Esophagus muscularis mucosa (tissue), 4 donors: ENCODE measurements around the gene SETBP1. TPM values are rescaled to one million over a fixed set of nuclear protein-coding genes. Genes with fewer than 3 reads are reported as not detected.
A peak's percentile ranks its signal among the peaks of the same experiment; 100 is the strongest.

Experiments
- DNase-seq: peaks from one replicate; pipeline ENCODE4 v3.0.0-alpha.2; 2017; ENCODE audit errors: extremely low spot score
- H3K27ac ChIP-seq, 4 donors: fragments of 200-600 bp; sonication (generic); replicated peaks in 1 of 4; 1 replicate in 3 of 4; 2 replicates in 1 of 4; pipeline ENCODE4 v1.5.1; 2016 to 2019; ENCODE audit warnings: mild to moderate bottlenecking in 1 of 4
- H3K27me3 ChIP-seq, 4 donors: fragments of 200-600 bp; sonication (generic); one replicate each; pipeline versions ENCODE4 v1.5.1 to v1.6.0; 2016 to 2019
- H3K36me3 ChIP-seq, 4 donors: fragments of 200-600 bp; sonication (generic); one replicate each; pipeline ENCODE4 v1.5.1; 2016 to 2019
- H3K4me1 ChIP-seq, 4 donors: fragments of 200-600 bp; sonication (generic); one replicate each; pipeline ENCODE4 v1.5.1; 2016 to 2019
- H3K4me3 ChIP-seq, 4 donors: fragments of 200-600 bp; sonication (generic); 1 replicate in 2 of 4; 2 replicates in 2 of 4; pipeline ENCODE4 v1.5.1; 2016 to 2019; ENCODE audit warnings: mild to moderate bottlenecking in 4 of 4, moderate library complexity in 1 of 4
- H3K9me3 ChIP-seq, 4 donors: fragments of 200-600 bp; sonication (generic); 1 replicate in 3 of 4; 2 replicates in 1 of 4; pipeline ENCODE4 v1.5.1; 2016 to 2019
- CTCF ChIP-seq, 3 experiments: fragments of 200-600 bp in 2 of 3; fragments of 450-650 bp in 1 of 3; sonication (generic) in 2 of 3; IDR thresholded peaks; one replicate each; pipeline ENCODE4 v1.5.1; 2017 to 2019; ENCODE audit warnings: antibody characterized with exemption in 3 of 3, mild to moderate bottlenecking in 2 of 3, moderate library complexity in 1 of 3
- EP300 ChIP-seq: sonication (generic); formaldehyde crosslinking; IDR thresholded peaks from one replicate; pipeline ENCODE4 v1.6.1; 2017; ENCODE audit warnings: antibody characterized with exemption
- POLR2A ChIP-seq: fragments of 450-650 bp; IDR thresholded peaks from one replicate; pipeline ENCODE4 v1.6.1; 2017; ENCODE audit warnings: antibody characterized with exemption, moderate library complexity, mild to moderate bottlenecking, low read depth
- POLR2AphosphoS5 ChIP-seq, 2 donors: sonication (generic); formaldehyde crosslinking; IDR thresholded peaks; one replicate each; pipeline ENCODE4 v1.6.1; 2017; ENCODE audit warnings: antibody characterized with exemption in 2 of 2
- WGBS: methylation state at CpG from one replicate; pipeline ENCODE4 v1.1.5; 2018; 5-methylcytosine and 5-hydroxymethylcytosine counted together
- intact Hi-C: fragments of 100-400 bp; cut with DNase I; formaldehyde crosslinking; loops from one replicate; pipeline ENCODE4 v1.15.1; 2023
- total RNA-seq, 4 donors: library from RNA; depleted of rRNA; stranded (reverse); fragments of >200 nt; gene quantifications; one replicate each; pipeline versions ENCODE4 v1.1.0 to v1.2.1, GENCODE V29; 2016

The SETBP1 gene
- total RNA-seq, 4 donors from 2014 or later, result 40.9 to 86.5 (median 65.1) TPM

- intact Hi-C loops, result no loop called here
- WGBS, result 86% methylated on average over 1 of the region's 1 CpG
- peaks cover 28 to 66% (median 55%) of the 10 kb centered on the region in 4 donors for H3K4me1 ChIP-seq
Observed at GRCh38 chr18:44783371-44783770, 102.7 kb downstream of the SETBP1 start.

GRCh38 chr18:44786257-44786656, 105.6 kb downstream of the SETBP1 start:
- Histone ChIP-seq H3K36me3 (no peaks in the 10 kb centered on the region), H3K9me3 (no peaks in the 10 kb centered on the region), H3K27ac (no peak overlapping the region), H3K4me1 (peaks cover 28 to 66% (median 56%) of the 10 kb centered on the region in 4 donors), H3K4me3 (no peak overlapping the region), H3K27me3 (no peaks in the 10 kb centered on the region)
- intact Hi-C loops, result no loop called here
- no peak for TF ChIP-seq CTCF (IDR thresholded peaks at IDR 0.05)
- no peak for TF ChIP-seq EP300
- TF ChIP-seq POLR2AphosphoS5 (IDR thresholded peaks at IDR 0.05), result no peak
- no peak for TF ChIP-seq POLR2A
- no peak for DNase-seq

More at GRCh38 chr18:44783371-44783770, 102.7 kb downstream of the SETBP1 start:
- Histone ChIP-seq H3K27me3 (no peaks in the 10 kb centered on the region), H3K9me3 (no peaks in the 10 kb centered on the region), H3K36me3 (no peaks in the 10 kb centered on the region), H3K4me3 (no peak overlapping the region), H3K27ac (no peak overlapping the region)
- TF ChIP-seq CTCF (IDR thresholded peaks at IDR 0.05), result no peak
- TF ChIP-seq EP300, result no peak
- no peak for TF ChIP-seq POLR2A
- TF ChIP-seq POLR2AphosphoS5 (IDR thresholded peaks at IDR 0.05), result no peak
- DNase-seq, result no peak

GRCh38 chr18:44786688-44787087, 106.0 kb downstream of the SETBP1 start:
- TF ChIP-seq CTCF (IDR thresholded peaks at IDR 0.05) (no peak), POLR2A (no peak), EP300 (no peak), POLR2AphosphoS5 (IDR thresholded peaks at IDR 0.05) (no peak)
- H3K4me3 ChIP-seq, result no peak overlapping the region
- H3K9me3 ChIP-seq, result no peaks in the 10 kb centered on the region
- 65% methylated on average over 6 of the region's 6 CpGs for WGBS
- intact Hi-C loops, result no loop called here
- DNase-seq, result no peak
- H3K27me3 ChIP-seq, result no peaks in the 10 kb centered on the region
- H3K27ac ChIP-seq, result no peak overlapping the region
- H3K36me3 ChIP-seq, result no peaks in the 10 kb centered on the region
- H3K4me1 ChIP-seq, result peaks cover 28 to 66% (median 56%) of the 10 kb centered on the region in 4 donors

GRCh38 chr18:44788334-44788733, 107.6 kb downstream of the SETBP1 start:
- H3K4me1 ChIP-seq, result peaks cover 34 to 71% (median 62%) of the 10 kb centered on the region in 4 donors
- TF ChIP-seq EP300, result no peak
- no peak for TF ChIP-seq POLR2A
- no peak for TF ChIP-seq POLR2AphosphoS5 (IDR thresholded peaks at IDR 0.05)
- no peak for TF ChIP-seq CTCF (IDR thresholded peaks at IDR 0.05)
- intact Hi-C loops, result no loop called here
- no peaks in the 10 kb centered on the region for H3K9me3 ChIP-seq
- 89% methylated on average over 1 of the region's 1 CpG for WGBS
- no peaks in the 10 kb centered on the region for H3K27me3 ChIP-seq
- H3K27ac ChIP-seq, result no peak overlapping the region
- no peaks in the 10 kb centered on the region for H3K36me3 ChIP-seq
- no peak for DNase-seq
- no peak overlapping the region for H3K4me3 ChIP-seq

GRCh38 chr18:44789710-44790109, 109.0 kb downstream of the SETBP1 start:
- no peak for TF ChIP-seq EP300
- TF ChIP-seq POLR2AphosphoS5 (IDR thresholded peaks at IDR 0.05), result no peak
- no peak for TF ChIP-seq CTCF (IDR thresholded peaks at IDR 0.05)
- no peak for TF ChIP-seq POLR2A
- DNase-seq, result no peak
- Histone ChIP-seq H3K36me3 (no peaks in the 10 kb centered on the region), H3K4me1 (peaks cover 40 to 82% (median 72%) of the 10 kb centered on the region in 4 donors), H3K27ac (peak overlapping the region; percentile 78 to 84 (median 78)), H3K27me3 (no peaks in the 10 kb centered on the region), H3K9me3 (no peaks in the 10 kb centered on the region), H3K4me3 (no peak overlapping the region)
- intact Hi-C loops, result no loop called here
- 24% methylated on average over 4 of the region's 4 CpGs for WGBS
